Hepatocyte (in vitro differentiated cells): ENCODE measurements around the gene THEM5. TPM values are rescaled to one million over a fixed set of nuclear protein-coding genes. Genes with fewer than 3 reads are reported as not detected.
A peak's percentile ranks its signal among the peaks of the same experiment; 100 is the strongest.

ENCODE experiments used
- DNase-seq: peaks from one replicate; pipeline ENCODE4 v3.0.0-alpha.2; 2016; ENCODE audit warnings: low spot score
- H2AFZ ChIP-seq: fragments of 200-600 bp; sonication (generic); 2 replicates; pipeline ENCODE4 v1.6.0; 2016; ENCODE audit warnings: antibody characterized with exemption, mild to moderate bottlenecking
- H3K27ac ChIP-seq: fragments of 200-600 bp; sonication (generic); 2 replicates; pipeline ENCODE4 v1.5.1; 2016; ENCODE audit warnings: mild to moderate bottlenecking
- H3K27me3 ChIP-seq: fragments of 200-600 bp; sonication (generic); 2 replicates; pipeline ENCODE4 v1.6.1; 2016
- H3K36me3 ChIP-seq: fragments of 200-600 bp; sonication (generic); replicated peaks from 2 replicates; pipeline ENCODE4 v1.5.1; 2016; ENCODE audit warnings: low read depth; ENCODE audit not compliant: insufficient read depth
- H3K4me1 ChIP-seq: fragments of 200-600 bp; sonication (generic); 2 replicates; pipeline ENCODE4 v1.5.1; 2016; ENCODE audit warnings: mild to moderate bottlenecking, moderate library complexity; ENCODE audit not compliant: insufficient read depth
- H3K4me2 ChIP-seq: fragments of 200-600 bp; sonication (generic); 2 replicates; pipeline ENCODE4 v1.6.0; 2016
- H3K4me3 ChIP-seq: fragments of 200-600 bp; sonication (generic); 2 replicates; pipeline ENCODE4 v1.5.1; 2016; ENCODE audit warnings: mild to moderate bottlenecking
- H3K79me2 ChIP-seq: fragments of 200-600 bp; sonication (generic); 2 replicates; pipeline ENCODE4 v1.6.0; 2017; ENCODE audit warnings: mild to moderate bottlenecking
- H3K9me2 ChIP-seq: fragments of 200-600 bp; sonication (generic); replicated peaks from 2 replicates; pipeline ENCODE4 v1.6.0; 2017; ENCODE audit warnings: mild to moderate bottlenecking; ENCODE audit not compliant: insufficient read depth
- H3K9me3 ChIP-seq: fragments of 200-600 bp; sonication (generic); 2 replicates; pipeline ENCODE4 v1.5.1; 2016; ENCODE audit warnings: low read depth, mild to moderate bottlenecking
- H4K20me1 ChIP-seq: fragments of 200-600 bp; sonication (generic); 2 replicates; pipeline ENCODE4 v1.6.0; 2016; ENCODE audit warnings: mild to moderate bottlenecking; ENCODE audit not compliant: insufficient read depth, poor library complexity, severe bottlenecking
- CTCF ChIP-seq: fragments of 200-600 bp; sonication (generic); IDR thresholded peaks from 2 replicates; pipeline ENCODE4 v1.5.1; 2016; ENCODE audit warnings: antibody characterized with exemption, mild to moderate bottlenecking; ENCODE audit not compliant: poor library complexity
- EZH2 ChIP-seq: fragments of 200-600 bp; sonication (generic); IDR thresholded peaks from 2 replicates; pipeline ENCODE4 v1.6.1; 2016; ENCODE audit warnings: antibody characterized with exemption, mild to moderate bottlenecking, borderline replicate concordance
- EZH2phosphoT487 ChIP-seq: fragments of 200-600 bp; sonication (generic); IDR thresholded peaks from one replicate; pipeline ENCODE4 v1.6.1; 2018; ENCODE audit warnings: antibody characterized with exemption, mild to moderate bottlenecking, low read depth, moderate library complexity; ENCODE audit not compliant: unreplicated experiment, severe bottlenecking
- WGBS: methylation state at CpG from one replicate; pipeline ENCODE4 v1.1.6; 2016; ENCODE audit warnings: low lambda C conversion rate; ENCODE audit errors: missing lambda C conversion rate; 5-methylcytosine and 5-hydroxymethylcytosine counted together
- polyA plus RNA-seq: library from polyadenylated mRNA; unstranded; fragments of >200 nt; fragmentation: Nextera tagmentation; extraction: Ambion mirVana; gene quantifications from 2 replicates; pipeline ENCODE4 v1.2.1, GENCODE V29; 2016
- total RNA-seq: library from RNA; depleted of rRNA; stranded (reverse); fragments of >200 nt; gene quantifications from 2 replicates; pipeline ENCODE4 v1.2.3, GENCODE V29; 2014

THEM5 gene
- total and polyA plus RNA-seq, 2 experiments from 2014 or later = 0.21 TPM; not detected in 1

- WGBS = 74% methylated on average over 3 of the region's 3 CpGs
- no peaks in the 10 kb centered on the region for H3K4me1 ChIP-seq
- H2AFZ ChIP-seq = no peak overlapping the region
- H3K36me3 ChIP-seq = no peaks in the 10 kb centered on the region
- peaks cover 5% of the 10 kb centered on the region for H3K79me2 ChIP-seq
- no peak overlapping the region for H3K4me3 ChIP-seq
- H3K27me3 ChIP-seq = no peaks in the 10 kb centered on the region
- TF ChIP-seq CTCF (no peak), EZH2 (no peak), EZH2phosphoT487 (no peak)
- no peak overlapping the region for H3K4me2 ChIP-seq
- no peak overlapping the region for H3K27ac ChIP-seq
- H4K20me1 ChIP-seq = no peaks in the 10 kb centered on the region
- no peaks in the 10 kb centered on the region for H3K9me3 ChIP-seq
- no peak for DNase-seq
- no peaks in the 10 kb centered on the region for H3K9me2 ChIP-seq
These were observed 38.0 kb upstream of the THEM5 start for GRCh38 chr1:151891512-151891911.

GRCh38 chr1:151888972-151889570 lies 35.6 kb upstream of the THEM5 start:
- Histone ChIP-seq H3K36me3 (no peaks in the 10 kb centered on the region), H4K20me1 (no peaks in the 10 kb centered on the region), H3K9me3 (no peaks in the 10 kb centered on the region), H3K4me3 (no peak overlapping the region), H3K27ac (no peak overlapping the region), H3K27me3 (no peaks in the 10 kb centered on the region), H3K4me2 (no peak overlapping the region), H2AFZ (no peak overlapping the region), H3K9me2 (no peaks in the 10 kb centered on the region), H3K79me2 (no peaks in the 10 kb centered on the region), H3K4me1 (no peaks in the 10 kb centered on the region)
- DNase-seq = peak; percentile 30
- no peak for TF ChIP-seq EZH2phosphoT487
- peak; percentile 59 for TF ChIP-seq CTCF
- TF ChIP-seq EZH2 = no peak
- WGBS = 82% methylated on average over 2 of the region's 2 CpGs

GRCh38 chr1:151887028-151887427 lies 33.5 kb upstream of the THEM5 start:
- Histone ChIP-seq H3K9me3 (no peaks in the 10 kb centered on the region), H3K4me2 (no peak overlapping the region), H3K27me3 (no peaks in the 10 kb centered on the region), H3K9me2 (no peaks in the 10 kb centered on the region), H2AFZ (no peak overlapping the region), H3K27ac (no peak overlapping the region), H4K20me1 (no peaks in the 10 kb centered on the region), H3K79me2 (no peaks in the 10 kb centered on the region), H3K4me1 (no peaks in the 10 kb centered on the region), H3K36me3 (no peaks in the 10 kb centered on the region), H3K4me3 (no peak overlapping the region)
- 96% methylated on average over 1 of the region's 1 CpG for WGBS
- TF ChIP-seq EZH2phosphoT487 = no peak
- no peak for TF ChIP-seq EZH2
- no peak for TF ChIP-seq CTCF
- no peak for DNase-seq
